IMR-90 (cell line): ENCODE results near the gene TK2. TPM values are rescaled to one million over a fixed set of nuclear protein-coding genes. Genes with fewer than 3 reads are reported as not detected.

Experiments used
- ATAC-seq: fragments of 200-7000 bp; cut with Tn5 transposase; 2 replicates; pipeline ENCODE4 v1.9.1; 2020; ENCODE audit warnings: low read depth, mild to moderate bottlenecking, moderate library complexity
- BruUV-seq: library from RNA; stranded (reverse); fragments of 400-500 nt; replicated peaks from 2 replicates; lab custom pipeline; 2021; lab: Mats Ljungman, UMichigan
- CTCF ChIA-PET: fragments of 300-600 bp; formaldehyde crosslinking; extraction: SDS; loops from one replicate; lab custom pipeline; 2021; ENCODE audit warnings: antibody characterized with exemption; lab: Yijun Ruan, JAX
- POLR2A ChIA-PET: fragments of 300-600 bp; sonication (Branson Sonifier 250); formaldehyde crosslinking; loops from one replicate; lab custom pipeline; 2022; ENCODE audit warnings: antibody characterized with exemption; ENCODE audit not compliant: unreplicated experiment; lab: Charles Lee
- DNase-seq: peaks from one replicate; pipeline ENCODE4 v3.0.0; 2013
- H2AFZ ChIP-seq: replicated peaks from 2 replicates; pipeline ENCODE3; 2013; ENCODE audit warnings: low read length, mild to moderate bottlenecking; ENCODE audit not compliant: poor library complexity
- H2AK5ac ChIP-seq: 2 replicates; pipeline ENCODE4 v1.6.1; 2013; ENCODE audit warnings: low read depth, low read length, inconsistent platforms
- H2AK9ac ChIP-seq: replicated peaks from 2 replicates; pipeline ENCODE3; 2013; ENCODE audit warnings: mild to moderate bottlenecking, low read depth, low read length, moderate library complexity; ENCODE audit not compliant: poor library complexity
- H2BK120ac ChIP-seq: 2 replicates; pipeline ENCODE4 v1.6.1; 2013; ENCODE audit warnings: low read depth, low read length, inconsistent platforms
- H2BK15ac ChIP-seq: 3 replicates; pipeline ENCODE4 v1.6.1; 2013; ENCODE audit warnings: low read depth, low read length, inconsistent platforms
- H2BK20ac ChIP-seq: 2 replicates; pipeline ENCODE4 v1.6.1; 2013; ENCODE audit warnings: low read depth, mild to moderate bottlenecking, inconsistent platforms, low read length, moderate library complexity
- H2BK5ac ChIP-seq: 2 replicates; pipeline ENCODE4 v1.6.1; 2013; ENCODE audit warnings: mild to moderate bottlenecking, low read depth, low read length, inconsistent platforms; ENCODE audit not compliant: poor library complexity, severe bottlenecking
- H3K14ac ChIP-seq: replicated peaks from 2 replicates; pipeline ENCODE4 v1.6.1; 2013; ENCODE audit warnings: low read depth, low read length, inconsistent platforms
- H3K18ac ChIP-seq: 2 replicates; pipeline ENCODE4 v1.6.1; 2013; ENCODE audit warnings: low read depth, low read length, control low read depth
- H3K23ac ChIP-seq: 2 replicates; pipeline ENCODE4 v1.6.1; 2013; ENCODE audit warnings: low read depth, low read length, inconsistent platforms
- H3K27ac ChIP-seq: 2 replicates; pipeline ENCODE4 v1.5.1; 2013; ENCODE audit warnings: mild to moderate bottlenecking, control low read depth, low read length; ENCODE audit not compliant: insufficient read depth
- H3K27me3 ChIP-seq: 2 replicates; pipeline ENCODE4 v1.6.1; 2013; ENCODE audit warnings: low read length; ENCODE audit not compliant: control insufficient read depth, insufficient read depth
- H3K36me3 ChIP-seq: 2 replicates; pipeline ENCODE4 v1.6.1; 2013; ENCODE audit warnings: low read length, mixed read lengths; ENCODE audit not compliant: control insufficient read depth, insufficient read depth
- H3K4ac ChIP-seq: 2 replicates; pipeline ENCODE4 v1.6.1; 2013; ENCODE audit warnings: low read depth, low read length, inconsistent platforms
- H3K4me1 ChIP-seq: 2 replicates; pipeline ENCODE4 v1.6.1; 2013; ENCODE audit warnings: low read length, mixed read lengths; ENCODE audit not compliant: control insufficient read depth, insufficient read depth
- H3K4me2 ChIP-seq: 2 replicates; pipeline ENCODE4 v1.6.1; 2013; ENCODE audit warnings: low read depth, mild to moderate bottlenecking, control low read depth, low read length, moderate library complexity
- H3K4me3 ChIP-seq: 2 replicates; pipeline ENCODE4 v1.5.1; 2013; ENCODE audit warnings: low read depth, mild to moderate bottlenecking, control low read depth, low read length, moderate library complexity; ENCODE audit not compliant: insufficient read depth
- H3K56ac ChIP-seq: 2 replicates; pipeline ENCODE4 v1.6.1; 2013; ENCODE audit warnings: low read length, inconsistent platforms; ENCODE audit not compliant: insufficient read depth; ENCODE audit errors: extremely low read depth
- H3K79me1 ChIP-seq, 2 experiments: 2 replicates each; pipeline ENCODE4 v1.6.1; 2013; ENCODE audit warnings: low read length in 2 of 2, inconsistent platforms in 1 of 2, low read depth in 1 of 2
- H3K9ac ChIP-seq: 2 replicates; pipeline ENCODE4 v1.6.1; 2013; ENCODE audit warnings: low read depth, low read length, control low read depth
- H3K9me1 ChIP-seq: 2 replicates; pipeline ENCODE4 v1.6.1; 2013; ENCODE audit warnings: low read length, inconsistent platforms; ENCODE audit not compliant: insufficient read depth
- H3K9me3 ChIP-seq: 2 replicates; pipeline ENCODE4 v1.6.1; 2013; ENCODE audit warnings: low read length; ENCODE audit not compliant: control insufficient read depth, insufficient read depth
- H4K20me1 ChIP-seq: 2 replicates; pipeline ENCODE4 v1.6.1; 2013; ENCODE audit warnings: low read length, inconsistent platforms; ENCODE audit not compliant: insufficient read depth
- H4K5ac ChIP-seq: 2 replicates; pipeline ENCODE4 v1.6.1; 2013; ENCODE audit warnings: mild to moderate bottlenecking, low read depth, low read length, control low read depth
- H4K8ac ChIP-seq, 2 experiments: 2 replicates each; pipeline ENCODE4 v1.6.1; 2013; ENCODE audit warnings: low read depth in 2 of 2, low read length in 2 of 2, control low read depth in 1 of 2, inconsistent platforms in 1 of 2
- H4K91ac ChIP-seq: 2 replicates; pipeline ENCODE4 v1.6.1; 2013; ENCODE audit warnings: low read depth, low read length, inconsistent platforms; ENCODE audit not compliant: insufficient read depth
- RFX5 ChIP-seq: IDR thresholded peaks from 2 replicates; pipeline ENCODE4 v1.8.0; 2012; ENCODE audit warnings: low read depth, mild to moderate bottlenecking, low read length, moderate library complexity
- WGBS, 2 experiments: methylation state at CpG; one replicate each; pipeline versions ENCODE4 v1.1.5 to v1.1.7; 2013; ENCODE audit warnings: missing lambda C conversion rate in 2 of 2; ENCODE audit not compliant: insufficient read length in 1 of 2; ENCODE audit errors: extremely low coverage in 2 of 2; 5-methylcytosine and 5-hydroxymethylcytosine counted together
- dilution Hi-C: fragments of 300-500 bp; cut with HindIII; formaldehyde crosslinking; loops from one replicate; pipeline ENCODE4 v1.14.3; 2018; ENCODE audit warnings: low sequenced_read_pairs; ENCODE audit not compliant: unreplicated experiment
- in situ Hi-C: fragments of 300-500 bp; cut with MboI; formaldehyde crosslinking; loops from 3 replicates; pipeline ENCODE4 v1.14.3; 2019; ENCODE audit warnings: low sequenced_read_pairs, inconsistent platforms, mixed read lengths
- intact Hi-C: fragments of 100-400 bp; cut with micrococcal nuclease; formaldehyde crosslinking; loops from 2 replicates; pipeline ENCODE4 v1.10.0; 2022
- polyA plus RNA-seq, 3 experiments: library from polyadenylated mRNA; depleted of rRNA; stranded (reverse); fragments of >200 nt; gene quantifications; 2 replicates each; pipeline ENCODE4 v1.2.3, GENCODE V29; 2012; ENCODE audit warnings: low replicate concordance in 1 of 3
- total RNA-seq: library from RNA; depleted of rRNA; stranded (reverse); fragments of >200 nt; gene quantifications from 2 replicates; pipeline ENCODE4 v1.2.3, GENCODE V29; 2012

TK2 gene
- total and polyA plus RNA-seq, 2 of the 4 experiments (the other 2 are of a cell fraction): 14.7 to 16.5 TPM

- Histone ChIP-seq H2AFZ (no peak overlapping the region), H3K9me1 (no peaks in the 10 kb centered on the region), H2BK15ac (no peak overlapping the region), H3K4me2 (no peak overlapping the region), H2BK5ac (no peak overlapping the region), H3K79me1 (no peaks in the 10 kb centered on the region), H2BK120ac (no peak overlapping the region), H3K9me3 (no peaks in the 10 kb centered on the region), H3K23ac (no peak overlapping the region), H3K18ac (no peak overlapping the region), H3K9ac (no peak overlapping the region), H2BK20ac (no peak overlapping the region), H3K4ac (no peak overlapping the region), H2AK5ac (no peak overlapping the region), H3K36me3 (no peaks in the 10 kb centered on the region), H3K27ac (no peak overlapping the region), H3K4me1 (no peaks in the 10 kb centered on the region), H3K4me3 (no peak overlapping the region), H2AK9ac (no peak overlapping the region), H3K56ac (no peak overlapping the region), H4K5ac (no peak overlapping the region), H3K27me3 (peaks cover 31% of the 10 kb centered on the region; the same call in 1 of the 2 replicates), H3K14ac (no peak overlapping the region), H4K91ac (no peak overlapping the region), H4K8ac (no peak overlapping the region), H4K20me1 (no peaks in the 10 kb centered on the region)
- POLR2A ChIA-PET: no interaction called here
- dilution Hi-C loops (no loop called here), intact Hi-C loops (loop anchor here (5.0 kb wide), 1 partner anchor 112 kb away; no protein-coding TSS in a partner anchor), in situ Hi-C loops (no loop called here)
- ATAC-seq: no peak
- no CpG with 5 or more reads among the region's 2 CpGs for WGBS, 2 experiments
- DNase-seq: no peak
- CTCF ChIA-PET: interaction anchor here (0.9 to 1.3 kb wide), 2 partner anchors 32 to 40 kb away, joined by 3 to 5 read pairs; no protein-coding TSS in a partner anchor
- BruUV-seq: no TSS peak
- no peak for TF ChIP-seq RFX5
Measured at GRCh38 chr16:66475232-66475631, 74.7 kb downstream of the TK2 start.
